K562 (cell line): ENCODE data around the gene CD4. TPM values are rescaled to one million over a fixed set of nuclear protein-coding genes. Genes with fewer than 3 reads are reported as not detected.
A peak's percentile ranks its signal among the peaks of the same experiment; 100 is the strongest.

Experiments
- ADNP ChIP-seq: fragments of 200-800 bp; sonication (Bioruptor generic); IDR thresholded peaks from 2 replicates; pipeline ENCODE4 v1.6.1; 2016; ENCODE audit warnings: missing genetic modification characterization, missing compliant biosample characterization
- CBX3 ChIP-seq, 2 experiments: IDR thresholded peaks; 1 replicate in 1 of 2; 2 replicates in 1 of 2; pipeline ENCODE4 v1.6.1; 2012; ENCODE audit warnings: inconsistent platforms in 2 of 2, low read length in 2 of 2, borderline replicate concordance in 1 of 2, control low read depth in 1 of 2
- GABPA ChIP-seq: fragments of 200-800 bp; sonication (Bioruptor generic); conservative IDR thresholded peaks from 2 replicates; pipeline ENCODE4 v1.6.1; 2016; ENCODE audit warnings: low read depth, missing genetic modification characterization, missing compliant biosample characterization
- GTF2A2 ChIP-seq: IDR thresholded peaks from 2 replicates; pipeline ENCODE4 v1.6.1; 2016; ENCODE audit warnings: mild to moderate bottlenecking, missing genetic modification characterization, missing compliant biosample characterization
- KLF16 ChIP-seq: IDR thresholded peaks from 2 replicates; pipeline ENCODE4 v1.6.1; 2016; ENCODE audit warnings: antibody characterized with exemption
- MITF ChIP-seq: IDR thresholded peaks from 2 replicates; pipeline ENCODE4 v1.6.1; 2014; ENCODE audit warnings: antibody characterized with exemption
- NR4A1 ChIP-seq, 2 experiments: fragments of 250-450 bp in 1 of 2; fragments of 450-650 bp in 1 of 2; sonication (Bioruptor Pico) in 1 of 2; IDR thresholded peaks; 2 replicates each; pipeline versions ENCODE4 v1.4.0 to v1.6.1; 2016 to 2020; ENCODE audit warnings: mild to moderate bottlenecking in 2 of 2, missing compliant biosample characterization in 1 of 2, missing genetic modification characterization in 1 of 2, moderate library complexity in 1 of 2
- PCBP2 ChIP-seq: fragments of 200-400 bp; formaldehyde crosslinking; IDR thresholded peaks from 2 replicates; pipeline ENCODE4 v1.6.1; 2018; ENCODE audit warnings: low read length, low read depth, mild to moderate bottlenecking, moderate library complexity; ENCODE audit not compliant: poor library complexity, severe bottlenecking
- SAFB ChIP-seq: fragments of 200-400 bp; formaldehyde crosslinking; IDR thresholded peaks from 2 replicates; pipeline ENCODE4 v1.6.1; 2017; ENCODE audit warnings: low read depth, low read length, borderline replicate concordance
- SMAD3 ChIP-seq: fragments of 450-650 bp; formaldehyde crosslinking; conservative IDR thresholded peaks from 2 replicates; pipeline ENCODE4 v1.4.0; 2020; ENCODE audit warnings: mild to moderate bottlenecking
- SMARCA4 ChIP-seq: fragments of 450-650 bp; IDR thresholded peaks from 2 replicates; pipeline ENCODE4 v1.6.1; 2016
- TEAD2 ChIP-seq: fragments of 450-650 bp; IDR thresholded peaks from 2 replicates; pipeline ENCODE4 v1.6.1; 2016; ENCODE audit warnings: missing genetic modification characterization, control low read depth, missing compliant biosample characterization
- TRIM24 ChIP-seq, 2 experiments: fragments of 450-650 bp; IDR thresholded peaks; 2 replicates each; pipeline ENCODE4 v1.6.1; 2016
- ZBTB9 ChIP-seq: fragments of 450-650 bp; formaldehyde crosslinking; IDR thresholded peaks from 2 replicates; pipeline ENCODE4 v1.4.0; 2020; ENCODE audit warnings: mild to moderate bottlenecking, moderate library complexity
- ZNF436 ChIP-seq: fragments of 250-450, 450-650 bp; sonication (Bioruptor Pico); formaldehyde crosslinking; IDR thresholded peaks from 2 replicates; pipeline ENCODE4 v1.7.0; 2020; ENCODE audit warnings: mild to moderate bottlenecking
- ZNF592 ChIP-seq: fragments of 450-650 bp; IDR thresholded peaks from 2 replicates; pipeline ENCODE4 v1.6.1; 2017; ENCODE audit warnings: antibody characterized with exemption, mild to moderate bottlenecking
- ZNF76 ChIP-seq: fragments of 250-450 bp; sonication (Bioruptor Pico); IDR thresholded peaks from 2 replicates; pipeline ENCODE4 v1.4.0; 2020; ENCODE audit warnings: mild to moderate bottlenecking, moderate library complexity, borderline replicate concordance
- polyA plus RNA-seq, 8 experiments: library from polyadenylated mRNA; depleted of rRNA in 4 of 8; stranded (reverse) in 5 of 8; unstranded in 3 of 8; fragments of >200 nt; fragmentation: Nextera tagmentation in 2 of 8; fragmentation: Illumina TruSeq in 1 of 8; extraction: Ambion mirVana in 2 of 8; extraction: Trizol in 1 of 8; gene quantifications; 2 replicates each; pipeline versions ENCODE4 v1.2.1 to v1.2.3, GENCODE V29; 2011 to 2014; ENCODE audit warnings: inconsistent platforms in 1 of 8, missing spikeins in 1 of 8
- total RNA-seq, 7 experiments: library from RNA; depleted of rRNA in 6 of 7; stranded (reverse); fragments of >200 nt in 6 of 7; fragmentation: Illumina TruSeq in 2 of 7; extraction: Trizol in 2 of 7; gene quantifications; 2 replicates each; pipeline versions ENCODE4 v1.2.1 to v1.2.3, GENCODE V29; 2011 to 2021; ENCODE audit warnings: low replicate concordance in 1 of 7
- TF ChIP-seq, protein P1 (sequence below): IDR thresholded peaks from 3 replicates; pipeline ENCODE4 v1.6.1; 2011; ENCODE audit warnings: borderline replicate concordance, mild to moderate bottlenecking, moderate library complexity; ENCODE audit not compliant: insufficient read length; ENCODE audit errors: extremely low read depth

CD4 gene
- total and polyA plus RNA-seq, 9 of the 15 experiments (the other 6 are each of a cell fraction or from before 2014, with no cell fraction given): 0.06 to 0.27 (median 0.09) TPM; not detected in 5

GRCh38 chr12:6851921-6852650, 62.8 kb downstream of the CD4 start, which contains the start of gene USP5 (continued):
- TF ChIP-seq TEAD2 (peak; percentile 73), ZNF436 (CRISPR knock-in tag) (no peak), ZNF592 (peak; percentile 99), ZBTB9 (CRISPR knock-in tag) (peak; percentile 97), GABPA (peak; percentile 92), PCBP2 (no peak), KLF16 (no peak), SAFB (no peak), SMAD3 (CRISPR knock-in tag) (peak; percentile 94), ZNF76 (CRISPR knock-in tag) (peak; percentile 95; the same call in 1 of the 2 replicates), NR4A1 (CRISPR knock-in tag; IDR thresholded peaks at IDR 0.05) (0 out of 2 replicates have a peak, but pooled peaks have one; percentile 46), NR4A1 (tag; IDR thresholded peaks at IDR 0.05) (peak; percentile 95), TRIM24 (IDR thresholded peaks at IDR 0.05) (no peak), GTF2A2 (no peak), ADNP (no peak), CBX3 (IDR thresholded peaks at IDR 0.05; ENCODE audit: borderline replicate concordance in 1 of 2, low read length in 2 of 2) (no peak), MITF (0 out of 2 replicates have a peak, but pooled peaks have one; percentile 29), SMARCA4 (no peak)
- TF ChIP-seq, protein P1, sequence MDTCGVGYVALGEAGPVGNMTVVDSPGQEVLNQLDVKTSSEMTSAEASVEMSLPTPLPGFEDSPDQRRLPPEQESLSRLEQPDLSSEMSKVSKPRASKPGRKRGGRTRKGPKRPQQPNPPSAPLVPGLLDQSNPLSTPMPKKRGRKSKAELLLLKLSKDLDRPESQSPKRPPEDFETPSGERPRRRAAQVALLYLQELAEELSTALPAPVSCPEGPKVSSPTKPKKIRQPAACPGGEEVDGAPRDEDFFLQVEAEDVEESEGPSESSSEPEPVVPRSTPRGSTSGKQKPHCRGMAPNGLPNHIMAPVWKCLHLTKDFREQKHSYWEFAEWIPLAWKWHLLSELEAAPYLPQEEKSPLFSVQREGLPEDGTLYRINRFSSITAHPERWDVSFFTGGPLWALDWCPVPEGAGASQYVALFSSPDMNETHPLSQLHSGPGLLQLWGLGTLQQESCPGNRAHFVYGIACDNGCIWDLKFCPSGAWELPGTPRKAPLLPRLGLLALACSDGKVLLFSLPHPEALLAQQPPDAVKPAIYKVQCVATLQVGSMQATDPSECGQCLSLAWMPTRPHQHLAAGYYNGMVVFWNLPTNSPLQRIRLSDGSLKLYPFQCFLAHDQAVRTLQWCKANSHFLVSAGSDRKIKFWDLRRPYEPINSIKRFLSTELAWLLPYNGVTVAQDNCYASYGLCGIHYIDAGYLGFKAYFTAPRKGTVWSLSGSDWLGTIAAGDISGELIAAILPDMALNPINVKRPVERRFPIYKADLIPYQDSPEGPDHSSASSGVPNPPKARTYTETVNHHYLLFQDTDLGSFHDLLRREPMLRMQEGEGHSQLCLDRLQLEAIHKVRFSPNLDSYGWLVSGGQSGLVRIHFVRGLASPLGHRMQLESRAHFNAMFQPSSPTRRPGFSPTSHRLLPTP: no peak
